WTC11 (cell line): ENCODE results near the gene ADGRL2. TPM values are rescaled to one million over a fixed set of nuclear protein-coding genes. Genes with fewer than 3 reads are reported as not detected.

Source experiments
- ATAC-seq: fragments of 200-7000 bp; cut with Tn5 transposase; 2 replicates; pipeline ENCODE4 v1.10.0; 2021; ENCODE audit warnings: mild to moderate bottlenecking, moderate library complexity
- CTCF ChIA-PET: fragments of 300-600 bp; sonication (Branson Sonifier 250); formaldehyde crosslinking; loops from one replicate; lab custom pipeline; 2021; ENCODE audit warnings: antibody characterized with exemption; lab: Charles Lee
- POLR2A ChIA-PET: fragments of 350-600 bp; sonication (Branson Sonifier 250); formaldehyde crosslinking; loops from one replicate; lab custom pipeline; 2021; ENCODE audit warnings: antibody characterized with exemption; lab: Charles Lee
- DNase-seq: peaks from one replicate; pipeline ENCODE4 v3.0.0; 2021; ENCODE audit warnings: low spot score
- H3K27ac Mint-ChIP-seq: 2 replicates; pipeline ENCODE4 v1.8.0; 2021; ENCODE audit warnings: mixed read lengths
- H3K27me3 Mint-ChIP-seq: 2 replicates; pipeline ENCODE4 v1.8.0; 2021; ENCODE audit warnings: low read depth, mild to moderate bottlenecking, moderate library complexity, mixed read lengths
- H3K36me3 Mint-ChIP-seq: 2 replicates; pipeline ENCODE4 v1.8.0; 2021; ENCODE audit warnings: mixed read lengths
- H3K4me1 Mint-ChIP-seq: 2 replicates; pipeline ENCODE4 v1.8.0; 2022; ENCODE audit warnings: mixed read lengths
- H3K4me3 Mint-ChIP-seq: 2 replicates; pipeline ENCODE4 v1.8.0; 2021; ENCODE audit warnings: mild to moderate bottlenecking, moderate library complexity, mixed read lengths
- H3K9me3 Mint-ChIP-seq: 2 replicates; pipeline ENCODE4 v1.8.0; 2021; ENCODE audit warnings: mixed read lengths
- ATF1 ChIP-seq: sonication (generic); formaldehyde crosslinking; IDR thresholded peaks from 2 replicates; pipeline ENCODE4 v1.8.1; 2023; ENCODE audit warnings: mild to moderate bottlenecking, moderate library complexity, missing genetic modification reagents
- ATF6 ChIP-seq: sonication (generic); formaldehyde crosslinking; IDR thresholded peaks from 2 replicates; pipeline ENCODE4 v1.8.1; 2023; ENCODE audit warnings: mild to moderate bottlenecking, missing genetic modification reagents
- CTCF ChIP-seq: fragments of 200-600 bp; IDR thresholded peaks from 2 replicates; pipeline ENCODE4 v1.8.0; 2022; ENCODE audit warnings: antibody characterized with exemption
- ERG ChIP-seq: fragments of 250-450 bp; sonication (Bioruptor Pico); IDR thresholded peaks from 2 replicates; pipeline ENCODE4 v1.8.0; 2021; ENCODE audit warnings: mild to moderate bottlenecking
- FOXJ3 ChIP-seq: sonication (generic); formaldehyde crosslinking; IDR thresholded peaks from 2 replicates; pipeline ENCODE4 v1.9.0; 2021; ENCODE audit warnings: missing genetic modification reagents, mild to moderate bottlenecking, borderline replicate concordance
- HMGA2 ChIP-seq: fragments of 250-450 bp; sonication (Bioruptor Pico); IDR thresholded peaks from 2 replicates; pipeline ENCODE4 v1.4.0; 2021; ENCODE audit warnings: mild to moderate bottlenecking, moderate library complexity
- KAT7 ChIP-seq: sonication (generic); formaldehyde crosslinking; IDR thresholded peaks from 2 replicates; pipeline ENCODE4 v1.8.1; 2023; ENCODE audit warnings: missing genetic modification reagents, mild to moderate bottlenecking, borderline replicate concordance
- MYBL2 ChIP-seq: sonication (generic); formaldehyde crosslinking; IDR thresholded peaks from 2 replicates; pipeline ENCODE4 v1.8.1; 2023; ENCODE audit warnings: mild to moderate bottlenecking, moderate library complexity, missing genetic modification reagents
- PRRX2 ChIP-seq: fragments of 250-450 bp; sonication (Bioruptor Pico); IDR thresholded peaks from 2 replicates; pipeline ENCODE4 v1.8.0; 2021; ENCODE audit warnings: mild to moderate bottlenecking
- RELA ChIP-seq: sonication (generic); formaldehyde crosslinking; IDR thresholded peaks from 2 replicates; pipeline ENCODE4 v1.8.1; 2022; ENCODE audit warnings: missing genetic modification reagents, mild to moderate bottlenecking, borderline replicate concordance
- RORB ChIP-seq: fragments of 250-450 bp; sonication (Bioruptor Pico); IDR thresholded peaks from 2 replicates; pipeline ENCODE4 v1.9.0; 2021; ENCODE audit warnings: mild to moderate bottlenecking
- SP1 ChIP-seq: sonication (generic); formaldehyde crosslinking; conservative IDR thresholded peaks from 2 replicates; pipeline ENCODE4 v1.8.1; 2022; ENCODE audit warnings: missing genetic modification reagents
- TEAD4 ChIP-seq: sonication (generic); formaldehyde crosslinking; IDR thresholded peaks from 2 replicates; pipeline ENCODE4 v1.8.0; 2022; ENCODE audit warnings: mild to moderate bottlenecking, missing genetic modification reagents
- TP53 ChIP-seq: sonication (generic); formaldehyde crosslinking; IDR thresholded peaks from 2 replicates; pipeline ENCODE4 v1.8.1; 2023; ENCODE audit warnings: mild to moderate bottlenecking, missing genetic modification reagents
- total RNA-seq: library from RNA; stranded (reverse); gene quantifications from 3 replicates; pipeline ENCODE4 v1.2.3, GENCODE V29; 2021
- TF ChIP-seq, protein P1 (sequence below): sonication (generic); formaldehyde crosslinking; IDR thresholded peaks from 2 replicates; pipeline ENCODE4 v1.8.0; 2023; ENCODE audit warnings: missing genetic modification reagents
- TF ChIP-seq, protein P2 (sequence below): sonication (generic); formaldehyde crosslinking; IDR thresholded peaks from 2 replicates; pipeline ENCODE4 v1.8.1; 2023; ENCODE audit warnings: mild to moderate bottlenecking, missing genetic modification reagents, moderate library complexity
- TF ChIP-seq, protein P3 (sequence below): sonication (generic); formaldehyde crosslinking; IDR thresholded peaks from 2 replicates; pipeline ENCODE4 v1.8.1; 2022; ENCODE audit warnings: missing genetic modification reagents, borderline replicate concordance

Gene ADGRL2
- total RNA-seq, 1 experiment from 2014 or later: 71.6 TPM

DNA sequence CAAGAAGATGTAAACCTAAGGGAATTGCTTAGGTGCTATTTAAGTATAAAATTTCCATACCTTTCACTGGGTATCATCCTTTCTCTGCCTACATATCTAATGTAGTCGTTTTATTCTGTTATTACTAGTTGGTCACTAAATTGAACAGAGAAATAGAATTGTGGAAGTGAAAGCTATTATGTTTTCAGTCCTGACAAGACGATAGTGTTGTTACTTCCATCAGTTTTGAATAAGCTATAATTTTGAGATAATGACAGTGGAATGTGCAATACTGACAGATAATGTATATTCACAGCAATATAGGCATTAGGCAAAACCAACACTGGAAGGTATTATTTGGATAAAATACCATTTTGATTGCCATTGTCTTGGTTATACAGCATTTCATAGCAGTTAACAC, 181.8 kb downstream of the ADGRL2 start:
- ChIA-PET POLR2A (no interaction called here), CTCF (no interaction called here)
- no peak for TF ChIP-seq RORB (CRISPR knock-in tag)
- no peak for TF ChIP-seq ATF1 (CRISPR knock-in tag)
- no peak for TF ChIP-seq ERG (CRISPR knock-in tag)
- TF ChIP-seq TP53 (CRISPR knock-in tag): no peak
- Mint-ChIP-seq H3K36me3 (peaks cover 33% of the 10 kb centered on the region), H3K4me1 (peaks cover 47% of the 10 kb centered on the region), H3K27me3 (no peaks in the 10 kb centered on the region), H3K9me3 (no peaks in the 10 kb centered on the region), H3K4me3 (no peak overlapping the region), H3K27ac (no peak overlapping the region)
- ATAC-seq (no peak), DNase-seq (no peak)

GRCh38 chr1:81989524-81989923, 188.8 kb downstream of the ADGRL2 start:
- Mint-ChIP-seq H3K9me3 (no peaks in the 10 kb centered on the region), H3K4me1 (peaks cover 6% of the 10 kb centered on the region), H3K36me3 (peaks cover 47% of the 10 kb centered on the region), H3K27ac (no peak overlapping the region), H3K27me3 (no peaks in the 10 kb centered on the region), H3K4me3 (no peak overlapping the region)
- ATAC-seq: no peak
- POLR2A ChIA-PET: no interaction called here
- CTCF ChIA-PET: no interaction called here
- TF ChIP-seq RELA (CRISPR knock-in tag) (no peak), ATF6 (no peak), KAT7 (CRISPR knock-in tag) (no peak), FOXJ3 (CRISPR knock-in tag) (no peak), CTCF (no peak), PRRX2 (no peak), TEAD4 (CRISPR knock-in tag) (no peak), HMGA2 (no peak), SP1 (CRISPR knock-in tag) (no peak), MYBL2 (no peak)
- TF ChIP-seq, protein P1, sequence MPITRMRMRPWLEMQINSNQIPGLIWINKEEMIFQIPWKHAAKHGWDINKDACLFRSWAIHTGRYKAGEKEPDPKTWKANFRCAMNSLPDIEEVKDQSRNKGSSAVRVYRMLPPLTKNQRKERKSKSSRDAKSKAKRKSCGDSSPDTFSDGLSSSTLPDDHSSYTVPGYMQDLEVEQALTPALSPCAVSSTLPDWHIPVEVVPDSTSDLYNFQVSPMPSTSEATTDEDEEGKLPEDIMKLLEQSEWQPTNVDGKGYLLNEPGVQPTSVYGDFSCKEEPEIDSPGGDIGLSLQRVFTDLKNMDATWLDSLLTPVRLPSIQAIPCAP: no peak
- TF ChIP-seq, protein P2, sequence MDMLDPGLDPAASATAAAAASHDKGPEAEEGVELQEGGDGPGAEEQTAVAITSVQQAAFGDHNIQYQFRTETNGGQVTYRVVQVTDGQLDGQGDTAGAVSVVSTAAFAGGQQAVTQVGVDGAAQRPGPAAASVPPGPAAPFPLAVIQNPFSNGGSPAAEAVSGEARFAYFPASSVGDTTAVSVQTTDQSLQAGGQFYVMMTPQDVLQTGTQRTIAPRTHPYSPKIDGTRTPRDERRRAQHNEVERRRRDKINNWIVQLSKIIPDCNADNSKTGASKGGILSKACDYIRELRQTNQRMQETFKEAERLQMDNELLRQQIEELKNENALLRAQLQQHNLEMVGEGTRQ: no peak
- TF ChIP-seq, protein P3, sequence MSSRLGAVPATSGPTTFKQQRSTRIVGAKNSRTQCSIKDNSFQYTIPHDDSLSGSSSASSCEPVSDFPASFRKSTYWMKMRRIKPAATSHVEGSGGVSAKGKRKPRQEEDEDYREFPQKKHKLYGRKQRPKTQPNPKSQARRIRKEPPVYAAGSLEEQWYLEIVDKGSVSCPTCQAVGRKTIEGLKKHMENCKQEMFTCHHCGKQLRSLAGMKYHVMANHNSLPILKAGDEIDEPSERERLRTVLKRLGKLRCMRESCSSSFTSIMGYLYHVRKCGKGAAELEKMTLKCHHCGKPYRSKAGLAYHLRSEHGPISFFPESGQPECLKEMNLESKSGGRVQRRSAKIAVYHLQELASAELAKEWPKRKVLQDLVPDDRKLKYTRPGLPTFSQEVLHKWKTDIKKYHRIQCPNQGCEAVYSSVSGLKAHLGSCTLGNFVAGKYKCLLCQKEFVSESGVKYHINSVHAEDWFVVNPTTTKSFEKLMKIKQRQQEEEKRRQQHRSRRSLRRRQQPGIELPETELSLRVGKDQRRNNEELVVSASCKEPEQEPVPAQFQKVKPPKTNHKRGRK: no peak
- DNase-seq: no peak
